Activated CD4-positive, alpha-beta T cell treated with anti-CD3 and anti-CD28 coated beads for 4 hours (primary cell): Measurements from ENCODE around the gene DCUN1D2.
"Not testable (repeated sequence)": the region's sequence is repeated elsewhere in the genome, so short reads cannot be mapped to it uniquely, and the experiment has no call there.

Experiments
- DNase-seq, 2 donors: peaks; one replicate each; pipeline ENCODE4 v3.0.0-alpha.2; 2020

Gene DCUN1D2

DNA sequence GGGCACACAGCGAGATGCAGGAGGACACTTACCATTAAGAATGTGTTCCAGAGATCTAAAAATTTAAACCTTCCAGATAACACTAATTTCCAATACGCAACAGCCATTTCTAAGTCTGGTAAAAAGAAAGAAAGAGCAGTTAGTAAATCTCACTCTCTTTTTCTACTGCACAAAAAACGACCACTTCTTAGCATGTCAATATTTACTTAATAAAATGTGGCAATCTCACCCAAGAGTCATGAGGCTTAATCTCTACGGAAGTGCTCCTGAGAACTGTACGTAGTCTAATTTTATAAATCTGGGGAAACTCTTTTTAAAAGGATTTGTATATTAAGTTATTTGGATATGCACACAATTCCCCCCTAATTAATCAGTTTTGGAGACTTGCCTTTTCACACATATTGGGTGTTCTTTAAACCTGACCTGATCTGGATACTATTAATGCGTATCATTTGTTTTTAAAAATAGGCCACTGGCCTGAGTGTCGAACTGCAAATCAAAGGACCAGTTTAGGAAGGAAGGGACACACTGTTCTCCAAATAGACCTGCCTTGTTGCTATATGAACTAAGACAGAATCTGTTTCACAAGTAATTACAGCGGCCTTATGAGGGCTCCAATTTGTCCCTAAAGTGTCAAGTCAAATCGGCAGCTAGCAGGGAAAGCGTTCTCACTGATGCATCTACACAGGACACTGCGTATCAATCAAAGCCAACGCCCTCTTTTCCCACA, 29.3 kb downstream of the DCUN1D2 start:
- DNase-seq, result no peak

- DNase-seq, result no peak
Observed at GRCh38 chr13:113460599-113460998, 29.9 kb downstream of the DCUN1D2 start.

DNA sequence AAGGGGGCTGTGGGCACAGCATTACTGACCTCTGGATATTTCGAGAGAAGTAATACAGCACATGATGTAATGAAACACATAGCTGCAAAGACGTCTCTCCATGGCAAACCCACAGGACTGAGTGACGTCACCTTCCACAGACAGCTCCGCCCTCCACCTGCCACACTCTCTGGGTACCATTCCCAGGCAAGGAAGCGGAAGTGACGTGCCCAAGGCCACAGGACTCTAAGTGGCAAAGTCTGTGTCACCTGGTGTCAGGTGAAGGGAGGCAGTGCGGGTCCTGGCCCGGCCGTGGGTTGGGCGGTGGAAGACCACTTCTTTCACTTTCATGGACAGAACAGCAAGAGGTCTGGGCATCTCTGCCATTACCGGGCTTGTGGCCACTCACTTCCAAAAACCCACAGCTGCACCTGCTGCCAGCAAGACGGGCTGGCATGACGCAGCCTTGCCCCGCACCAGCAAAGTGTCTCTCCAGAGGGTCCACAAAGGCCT, 30.4 kb downstream of the DCUN1D2 start:
- DNase-seq, result no peak

DNA sequence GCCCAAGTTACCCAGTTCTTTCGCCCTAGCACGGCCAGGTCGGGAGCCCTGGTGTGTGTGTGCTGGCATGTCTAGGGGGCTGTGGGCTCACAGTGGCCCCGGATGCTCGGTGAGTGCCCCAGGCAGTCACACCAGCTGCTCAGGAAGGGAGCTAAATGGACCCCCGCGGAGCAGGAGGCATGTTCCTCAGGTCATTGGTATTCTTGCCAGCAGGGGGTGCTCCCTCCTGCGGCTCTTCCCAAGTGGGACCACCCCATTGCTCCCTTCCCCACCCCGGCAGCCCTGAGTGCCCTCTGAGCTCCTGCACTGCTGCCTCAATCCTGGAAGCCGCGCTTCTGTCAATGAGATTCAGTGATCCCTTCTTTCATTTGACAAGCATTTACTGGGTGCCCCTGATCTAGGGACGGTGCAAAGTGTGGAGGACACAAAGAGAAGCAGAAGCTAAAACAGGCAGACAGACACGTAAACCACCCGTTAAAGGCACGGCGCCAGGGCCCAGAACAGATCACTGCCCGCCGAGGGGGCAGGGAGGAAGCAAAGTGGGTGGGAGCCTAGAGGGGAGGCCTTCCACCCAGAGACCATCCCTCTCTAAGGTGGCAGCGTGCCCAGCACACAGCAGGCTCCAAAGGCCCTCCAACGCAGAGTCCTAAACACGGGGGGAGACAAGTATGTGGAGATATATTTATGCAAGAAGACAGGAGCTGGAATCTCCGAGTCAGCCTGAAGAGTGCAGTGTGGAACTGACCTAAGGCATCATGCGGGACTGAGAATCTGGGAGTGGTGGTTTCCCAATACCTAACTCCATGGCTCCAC, 32.1 kb downstream of the DCUN1D2 start:
- DNase-seq, result no peak

DNA sequence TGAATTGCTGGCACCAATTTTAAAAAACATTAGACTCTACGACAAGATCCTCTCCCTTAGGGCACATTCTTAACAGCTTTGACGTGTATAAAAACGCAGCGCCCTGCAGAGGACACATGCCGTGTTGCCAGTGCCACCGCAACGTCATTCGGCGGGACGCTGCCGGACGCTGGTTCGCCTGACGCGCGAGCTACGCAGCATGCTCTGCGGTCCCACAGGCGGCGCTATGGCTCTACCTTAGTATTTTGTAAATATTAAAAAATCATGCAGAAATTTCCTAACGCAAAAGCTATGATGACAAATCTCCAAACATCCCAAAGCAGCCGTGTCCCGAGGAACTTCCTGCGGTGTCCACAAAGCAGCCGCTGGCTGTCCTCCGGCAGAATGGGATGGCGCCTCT, 33.0 kb downstream of the DCUN1D2 start:
- DNase-seq, result no peak

- no peak for DNase-seq
Observed at GRCh38 chr13:113456116-113456702, 34.3 kb downstream of the DCUN1D2 start.

- DNase-seq, result no peak
Observed at GRCh38 chr13:113455384-113455783, 35.1 kb downstream of the DCUN1D2 start.

GRCh38 chr13:113454936-113455335, 35.6 kb downstream of the DCUN1D2 start:
- DNase-seq, result no peak

DNA sequence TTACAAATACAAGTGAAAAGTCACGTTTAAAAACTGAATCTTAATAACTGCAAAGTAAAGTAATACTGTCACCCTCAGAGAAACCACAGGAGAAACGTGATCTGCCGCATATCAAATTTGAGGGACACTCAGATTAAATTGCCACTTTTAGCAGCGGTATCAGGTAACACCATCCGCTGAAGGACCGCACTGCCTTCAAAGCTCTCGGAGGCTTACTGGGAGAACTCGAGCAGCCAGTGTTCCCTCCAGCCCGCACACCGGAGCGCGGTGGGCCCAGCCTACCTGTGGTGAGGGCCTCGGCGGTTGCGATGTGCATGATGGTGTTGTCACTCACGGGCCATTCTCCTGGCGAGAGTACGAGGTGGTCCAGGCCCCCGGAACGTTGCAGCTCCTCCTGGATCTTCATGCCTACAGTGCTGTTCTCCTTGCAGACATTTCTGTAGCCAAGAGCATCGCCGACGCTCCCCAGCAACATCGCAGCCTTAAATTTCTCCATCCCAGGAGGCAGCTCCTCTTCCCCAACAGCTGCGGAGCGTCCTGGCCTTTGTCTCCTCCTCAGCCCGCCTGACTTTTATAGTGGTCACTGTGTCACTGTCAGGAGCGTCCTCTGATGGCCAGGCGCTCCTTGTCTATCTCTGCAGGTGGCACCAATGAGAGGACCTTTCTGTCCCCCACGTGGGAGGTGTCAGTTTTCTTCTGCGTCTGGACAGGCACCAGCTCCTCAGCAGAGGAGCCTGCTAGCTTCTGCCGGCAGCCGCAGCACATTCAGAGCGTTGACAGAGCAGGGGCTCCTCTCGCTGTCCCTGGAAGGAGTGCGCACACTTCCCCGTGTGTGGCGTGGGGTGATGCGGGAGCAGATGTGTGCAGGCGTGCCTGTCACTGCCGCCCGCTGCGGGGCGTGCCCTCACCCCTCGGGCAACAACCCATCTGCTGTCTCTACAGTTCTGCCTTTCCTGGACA, 37.3 kb downstream of the DCUN1D2 start, which contains the start of gene ADPRHL1:
Gene ADPRHL1, minus strand, starts transcription at position 547 of the 960 bp plus-strand sequence. Its CDS starts 51 bp downstream, at position 496.
- DNase-seq, result no peak

- DNase-seq, result no peak
Observed at GRCh38 chr13:113452466-113452865, 38.0 kb downstream of the DCUN1D2 start.

DNA sequence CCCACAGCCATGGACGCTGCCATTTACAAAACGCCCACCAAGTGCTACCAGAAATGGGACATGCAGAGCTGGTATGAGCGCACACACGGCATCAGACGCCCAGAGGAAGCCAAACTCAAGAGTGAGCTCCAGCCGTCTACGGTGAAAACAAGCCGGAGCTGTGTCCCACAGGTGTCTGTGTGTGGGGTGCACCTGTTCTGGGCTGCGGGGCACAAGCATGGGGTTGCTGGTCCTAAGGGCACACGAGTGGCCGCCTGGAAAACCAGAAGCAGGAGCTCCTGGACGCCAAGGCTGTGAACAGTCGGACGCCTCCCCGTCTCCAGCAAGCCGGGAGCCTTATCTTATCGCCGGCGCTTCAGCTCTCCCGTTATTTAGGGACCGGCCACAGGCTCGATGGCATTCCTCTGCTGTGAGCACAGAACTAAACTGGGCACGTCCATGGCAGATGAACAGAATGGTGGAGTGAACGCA, 38.5 kb downstream of the DCUN1D2 start:
- DNase-seq, result no peak

GRCh38 chr13:113450861-113451620, 39.5 kb downstream of the DCUN1D2 start:
- DNase-seq, result not testable (repeated sequence)

- DNase-seq, result not testable (repeated sequence)
Observed at GRCh38 chr13:113450348-113450744, 40.2 kb downstream of the DCUN1D2 start.

DNA sequence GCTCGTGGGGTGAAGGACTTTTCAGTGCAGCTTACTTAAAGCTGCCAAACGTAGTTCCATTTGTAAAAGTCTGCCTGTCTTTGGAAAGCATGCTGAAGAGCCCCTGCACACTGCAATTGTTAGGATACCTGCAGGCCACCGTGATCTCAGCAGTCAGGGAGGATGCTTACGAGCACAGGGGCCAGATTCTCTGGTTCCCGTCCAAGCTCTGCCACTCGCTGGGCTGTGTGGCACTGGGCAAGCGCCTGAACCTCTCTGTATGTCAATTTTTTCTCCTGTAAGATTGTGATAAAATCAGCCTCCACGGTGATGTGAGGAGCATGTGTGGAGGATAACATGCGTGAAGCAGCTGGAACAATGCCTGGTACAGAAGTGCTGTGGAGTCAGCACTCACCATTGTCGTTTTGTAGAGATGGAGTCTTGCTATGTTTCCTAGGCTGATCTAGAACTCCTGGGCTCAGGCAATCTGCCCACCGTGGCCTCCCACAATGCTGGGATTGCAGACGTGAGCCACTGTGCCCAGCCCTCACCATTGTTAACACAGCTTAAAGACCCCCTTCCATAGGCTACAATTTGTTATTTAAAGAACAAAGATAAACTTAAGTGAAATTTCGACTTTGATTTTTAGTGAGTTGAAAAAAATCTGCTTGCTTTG, 40.7 kb downstream of the DCUN1D2 start:
- DNase-seq, result no peak

GRCh38 chr13:113448885-113449692, 41.4 kb downstream of the DCUN1D2 start:
- peak; percentile 12 to 69 for DNase-seq

- no peak for DNase-seq
Observed at GRCh38 chr13:113448545-113448884, 42.0 kb downstream of the DCUN1D2 start.

GRCh38 chr13:113447596-113447995, 42.9 kb downstream of the DCUN1D2 start:
- no peak for DNase-seq

- DNase-seq, result no peak
Observed at GRCh38 chr13:113446488-113446854, 44.0 kb downstream of the DCUN1D2 start.

DNA sequence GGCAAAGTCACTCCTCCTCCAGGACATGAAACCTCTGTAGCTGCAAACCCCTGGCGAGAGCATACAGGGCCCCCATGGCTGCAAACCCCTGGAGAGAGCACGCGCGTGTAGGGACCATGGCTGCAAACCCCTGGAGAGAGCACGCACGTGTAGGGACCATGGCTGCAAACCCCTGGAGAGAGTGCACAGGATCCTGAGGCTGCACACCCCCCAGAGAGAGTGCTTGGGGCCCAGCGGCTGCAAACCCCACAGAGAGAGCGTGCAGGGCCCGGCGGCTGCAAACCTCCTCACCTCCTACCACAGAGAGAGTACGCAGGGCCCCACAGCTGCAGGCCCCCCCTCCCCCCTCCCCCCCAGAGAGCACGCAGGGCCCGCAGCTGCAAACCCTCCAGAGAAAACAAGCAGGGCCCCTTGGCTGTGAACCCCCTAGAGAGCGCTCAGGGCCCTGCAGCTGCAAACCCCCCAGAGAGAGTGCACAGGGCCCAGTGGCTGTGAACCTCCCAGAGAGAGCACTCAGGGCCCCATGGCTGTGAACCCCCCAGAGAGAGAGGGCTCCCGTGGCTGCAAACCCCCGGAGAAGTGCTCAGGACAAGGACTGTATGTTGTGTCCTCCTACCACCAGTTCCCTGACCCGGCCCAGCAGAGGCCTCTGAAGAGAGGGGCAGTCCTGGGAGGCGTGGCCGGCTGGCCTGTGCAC, 44.6 kb downstream of the DCUN1D2 start:
- no peak for DNase-seq
